NCI-H2107 treated with DMSO at 0.1 percent for 48 hours (cell line): Measurements from ENCODE around the gene NRIP1.
"Not testable (repeated sequence)": the region's sequence is repeated elsewhere in the genome, so short reads cannot be mapped to it uniquely, and the experiment has no call there.

Experiments used
- DNase-seq: peaks from one replicate; lab custom pipeline; 2025; ENCODE audit not compliant: unreplicated experiment; lab: John Stamatoyannopoulos, UW

The NRIP1 gene

DNA sequence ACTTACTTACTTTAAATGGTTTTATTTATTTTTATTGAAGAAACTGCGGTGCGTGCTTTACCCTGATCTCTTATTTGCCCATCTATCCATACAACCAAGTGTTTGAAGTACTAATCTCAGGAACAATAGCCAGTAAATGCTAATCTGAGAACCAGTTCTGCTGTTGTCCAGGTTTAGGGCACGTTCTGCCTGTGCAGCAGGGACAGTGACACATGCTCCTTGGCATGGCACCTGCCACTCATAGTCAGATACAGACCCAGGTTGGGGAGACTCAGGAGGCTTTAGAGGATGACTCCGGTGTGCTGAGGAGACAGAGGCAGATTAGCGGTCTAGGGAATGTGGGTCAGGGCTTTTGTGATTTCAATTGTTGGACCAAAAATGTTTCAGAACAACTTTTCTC is 83.6 kb downstream of the NRIP1 start:
- no peak for DNase-seq

DNA sequence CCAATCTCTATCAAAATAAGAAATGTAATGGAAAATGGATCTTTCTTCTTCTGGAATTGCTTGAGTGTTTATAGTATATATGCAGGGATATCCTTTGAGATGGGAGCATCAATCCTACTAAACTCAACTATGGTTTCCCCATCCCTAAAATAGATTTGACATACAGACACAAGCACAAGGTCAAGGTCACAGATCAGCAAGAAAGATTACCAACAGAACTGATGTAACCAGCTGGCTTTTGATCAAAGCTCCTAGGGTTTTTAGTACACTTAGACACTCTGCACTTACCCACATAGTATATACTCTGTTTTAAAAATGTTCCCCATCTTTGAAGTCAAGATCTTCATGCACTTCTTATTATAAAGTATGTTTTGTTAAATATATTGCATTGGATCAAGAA is 85.5 kb downstream of the NRIP1 start:
- DNase-seq: no peak

DNA sequence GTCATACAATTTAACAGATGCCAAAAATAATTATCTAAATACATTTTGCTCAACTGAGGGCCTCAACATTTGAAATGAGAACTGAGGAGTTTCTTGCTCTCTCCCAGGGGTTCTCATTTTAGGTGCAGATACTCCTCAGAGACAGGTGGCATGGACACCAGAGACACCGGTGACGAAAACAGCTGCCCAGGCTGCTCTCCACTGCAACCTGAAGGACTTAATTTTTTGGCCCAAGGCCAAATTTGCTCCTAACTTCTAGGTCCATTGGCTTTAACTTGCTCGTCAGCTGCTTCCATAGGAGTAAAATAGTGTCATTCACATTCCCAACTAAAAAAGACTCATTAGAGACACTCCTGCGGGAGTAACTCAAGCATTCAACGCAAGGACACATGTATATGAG is 87.0 kb downstream of the NRIP1 start:
- DNase-seq: peak; percentile 78

DNA sequence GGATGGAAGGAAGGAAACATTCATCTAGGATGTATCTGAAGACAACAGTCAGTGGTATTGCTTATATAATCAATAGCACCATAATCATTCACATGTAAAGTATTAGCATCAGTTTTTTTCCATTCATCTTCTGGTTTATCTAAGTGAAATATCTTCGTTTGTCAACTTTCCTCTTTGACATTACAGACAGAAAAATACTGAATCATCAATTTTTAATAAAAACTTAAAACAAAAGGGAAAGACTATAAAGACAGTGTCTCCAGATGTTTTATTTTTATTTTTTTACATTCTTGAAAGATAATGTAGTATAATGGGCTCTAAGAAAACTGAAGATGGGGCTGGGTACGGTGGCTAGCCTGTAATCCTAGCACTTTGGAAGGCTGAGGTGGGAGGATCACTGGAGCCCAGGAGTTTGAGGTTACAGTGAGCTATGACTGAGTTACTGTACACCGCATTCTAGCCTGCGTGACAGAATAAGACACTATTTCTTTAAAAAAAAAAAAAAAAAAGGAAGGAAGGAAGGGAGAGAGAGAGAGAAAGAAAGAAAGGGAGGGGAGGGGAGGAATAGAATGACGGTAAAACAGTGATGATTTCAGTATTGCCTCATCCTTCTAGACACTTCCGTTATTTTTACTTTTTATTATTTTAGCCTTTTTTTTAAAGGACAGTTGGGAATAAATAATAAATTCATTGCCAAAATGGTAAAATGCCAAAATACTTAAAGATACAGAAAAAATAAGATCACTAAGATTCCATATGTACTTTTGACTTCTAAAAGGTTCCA is 89.5 kb downstream of the NRIP1 start:
- DNase-seq: no peak

DNA sequence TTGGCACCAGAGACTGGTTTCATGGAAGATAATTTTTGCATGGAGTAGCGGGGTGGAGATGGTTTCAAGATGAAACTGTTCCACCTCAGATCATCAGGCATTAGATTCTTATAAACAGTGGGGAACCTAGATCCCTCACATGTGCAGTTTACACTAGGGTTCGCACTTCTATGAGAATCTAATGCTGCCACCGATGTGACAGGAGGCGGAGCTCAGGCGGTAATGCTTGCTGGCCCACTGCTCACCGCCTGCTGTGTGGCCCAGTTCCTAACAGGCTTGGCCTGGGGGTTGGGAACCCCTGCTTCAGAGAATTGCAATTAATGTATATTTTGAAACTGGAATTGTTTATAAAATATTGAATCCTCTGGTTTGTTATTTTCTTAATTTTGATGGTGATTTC is 92.1 kb downstream of the NRIP1 start:
- no peak for DNase-seq

DNA sequence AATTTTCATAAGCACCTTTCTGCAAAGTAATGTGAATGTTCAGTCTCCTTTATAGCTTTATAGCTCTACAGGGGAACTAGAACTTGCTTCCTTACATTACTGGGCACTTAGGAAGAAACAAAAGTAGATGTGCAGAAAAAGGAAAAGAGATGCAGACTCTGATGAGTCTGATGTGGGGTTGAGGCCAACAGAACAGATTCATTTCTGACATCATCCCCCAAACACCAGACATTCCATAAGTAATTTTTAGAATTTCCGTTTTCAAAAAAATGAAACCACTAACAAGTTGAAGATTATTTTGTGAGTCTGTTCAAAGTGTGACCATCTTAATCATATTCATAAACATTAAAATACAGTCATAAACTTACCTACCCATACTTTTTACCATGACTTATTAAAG is 96.0 kb downstream of the NRIP1 start:
- no peak for DNase-seq

DNA sequence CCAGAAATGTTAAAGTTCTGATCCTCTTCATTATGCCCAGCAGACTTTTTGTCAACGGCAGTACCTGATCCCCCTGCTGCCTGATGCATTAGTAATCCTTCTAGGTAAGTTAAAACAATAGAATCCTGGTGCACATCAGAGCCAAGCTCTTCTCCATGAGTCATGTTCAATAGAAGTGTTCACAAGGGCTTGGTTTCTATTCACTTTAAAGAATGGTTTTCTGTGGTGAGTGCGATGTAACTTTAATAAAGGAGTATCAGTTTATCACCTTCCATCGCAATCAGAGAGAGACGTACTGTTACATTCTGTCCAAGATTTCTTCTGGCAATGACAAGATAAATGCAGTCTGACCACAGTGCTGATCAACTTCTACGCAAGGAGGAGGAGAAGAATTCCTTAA is 96.8 kb downstream of the NRIP1 start:
- DNase-seq: no peak

DNA sequence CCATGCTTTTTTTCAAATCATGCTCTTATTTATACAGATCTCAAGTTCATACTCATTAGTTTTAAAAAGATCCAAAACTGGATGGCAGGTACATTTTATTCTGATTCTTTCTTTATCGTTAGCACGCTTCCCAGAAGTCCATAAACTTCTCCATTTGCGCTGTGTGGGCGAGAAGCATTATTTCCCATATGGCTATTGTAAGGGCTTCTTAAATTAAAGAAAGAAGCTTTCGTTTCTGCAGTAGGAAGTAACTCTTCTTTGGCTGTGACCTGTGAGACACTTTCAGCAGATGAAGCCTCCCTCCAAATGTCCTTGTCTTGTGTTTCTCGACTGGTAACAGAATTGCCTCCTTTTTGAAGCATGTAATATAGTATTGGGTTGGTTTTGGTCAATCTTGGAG is 100.2 kb downstream of the NRIP1 start:
- no peak for DNase-seq

DNA sequence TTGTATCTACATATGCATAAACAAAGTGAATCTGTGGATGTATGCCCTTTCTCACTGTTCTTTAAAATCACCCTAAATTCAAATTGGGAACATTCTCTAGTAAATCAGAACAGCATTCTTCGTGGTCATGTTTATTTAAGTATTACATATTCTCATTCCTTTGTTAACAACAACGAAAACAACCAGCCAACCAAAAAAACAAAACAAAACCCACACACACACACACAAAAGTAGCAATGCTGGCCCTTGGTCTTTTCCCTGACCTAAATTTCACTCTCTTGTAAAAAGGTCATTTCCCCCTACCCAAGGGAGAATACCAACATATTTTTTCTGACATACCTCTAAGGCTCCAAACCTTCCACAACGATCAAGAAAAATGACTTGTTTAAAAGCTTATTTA is 102.6 kb downstream of the NRIP1 start:
- DNase-seq: no peak

DNA sequence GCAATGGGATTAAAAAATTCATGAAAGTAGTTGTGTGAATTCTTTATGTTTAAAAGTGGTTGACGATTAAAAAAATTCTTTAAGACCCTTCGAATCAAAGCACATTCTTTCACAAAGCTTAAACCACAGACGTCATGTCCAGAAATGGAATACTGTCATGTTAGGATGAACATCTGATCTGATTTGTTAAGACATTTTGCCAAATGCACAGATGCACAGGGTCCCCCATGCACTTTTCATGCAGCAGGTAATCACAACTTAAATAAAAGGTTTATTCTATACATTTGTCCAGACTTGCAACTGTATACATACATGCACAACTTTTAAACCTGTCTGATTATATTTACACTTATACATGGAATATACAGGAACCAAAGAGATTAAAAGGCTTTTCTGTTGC is 103.3 kb downstream of the NRIP1 start:
- DNase-seq: no peak

DNA sequence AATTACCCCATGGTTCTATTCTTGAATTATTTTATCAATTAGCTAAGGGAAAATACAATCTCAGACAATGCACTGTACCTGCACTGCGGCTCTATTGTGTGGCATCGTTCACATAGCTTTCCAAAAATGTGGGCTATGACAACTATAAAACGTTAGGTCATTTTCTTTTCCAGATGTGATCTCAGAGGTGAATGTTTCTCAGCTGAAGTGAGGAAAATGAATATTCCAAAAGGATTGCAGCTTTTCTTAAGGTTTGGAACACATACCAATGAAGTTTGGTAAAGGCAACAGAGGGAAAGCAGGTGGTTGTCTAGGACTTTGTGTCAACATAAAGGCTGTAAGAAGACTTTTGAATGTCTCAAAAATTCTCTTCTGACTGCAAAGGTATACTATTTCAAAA is 105.5 kb downstream of the NRIP1 start:
- DNase-seq: no peak

DNA sequence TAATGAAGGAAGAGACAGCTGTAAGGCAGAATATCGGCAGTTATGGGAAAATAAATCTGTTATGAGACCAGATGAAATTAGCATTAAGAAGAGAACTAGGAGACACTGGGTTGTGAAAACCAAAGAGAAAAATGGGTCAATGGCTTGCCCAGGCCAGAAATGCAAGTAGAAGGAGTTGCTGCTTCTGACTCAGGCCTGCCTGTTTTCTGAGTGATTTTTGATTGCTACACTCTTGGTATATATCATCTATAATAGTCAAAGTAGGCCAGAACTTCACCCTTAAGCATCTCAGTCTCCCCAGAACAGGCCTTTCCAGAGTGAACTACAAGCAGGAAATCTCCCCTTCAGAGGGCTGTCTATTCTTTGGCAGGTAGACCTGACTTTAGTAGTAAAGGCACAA is 107.0 kb downstream of the NRIP1 start:
- DNase-seq: no peak

DNA sequence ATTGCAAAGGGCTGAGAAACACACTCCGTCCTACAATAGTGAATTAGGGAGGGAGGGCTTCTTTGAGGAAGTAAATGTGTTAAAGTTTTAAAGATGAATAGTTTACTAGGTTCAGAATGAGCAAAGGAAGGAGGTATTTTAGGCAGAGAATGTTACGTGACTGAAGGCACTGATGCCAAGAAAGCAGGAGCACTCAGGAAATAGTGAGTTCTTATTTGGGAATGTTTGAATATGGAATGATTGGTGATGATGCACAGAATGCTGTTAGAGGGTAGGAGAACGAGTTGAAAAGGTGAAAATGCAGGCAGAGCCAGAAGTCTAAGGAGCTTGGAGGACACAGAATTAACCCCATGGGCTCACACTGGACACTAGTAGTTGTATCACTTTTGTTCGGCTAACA is 108.0 kb downstream of the NRIP1 start:
- DNase-seq: no peak

DNA sequence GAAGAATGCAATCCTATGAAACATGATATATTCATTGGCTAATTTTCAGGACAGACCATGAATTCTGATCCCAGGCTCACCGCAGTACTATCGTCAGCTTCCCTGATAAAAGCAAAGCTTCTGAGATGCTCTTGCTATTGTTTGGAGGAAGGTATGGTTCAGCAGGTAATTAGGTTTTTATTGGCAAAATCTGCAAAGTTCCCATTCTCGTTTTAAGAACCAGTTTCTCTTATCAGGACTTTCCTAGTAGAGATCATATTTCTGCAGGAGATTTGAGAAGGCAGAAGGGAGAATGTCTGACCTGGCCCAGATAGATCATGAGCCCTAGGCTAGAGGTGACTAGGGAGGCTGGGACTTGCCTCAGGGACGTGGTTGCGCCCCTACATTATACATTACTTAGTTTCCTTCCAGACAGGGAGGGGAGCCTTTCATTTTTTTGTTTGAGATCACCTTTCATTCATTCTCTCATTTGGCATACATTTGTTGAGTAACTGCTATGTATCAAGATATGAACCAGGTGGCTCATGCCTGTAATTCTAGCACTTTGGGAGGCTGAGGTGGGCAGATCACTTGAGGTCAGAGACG is 108.8 kb downstream of the NRIP1 start:
- DNase-seq: no peak

DNA sequence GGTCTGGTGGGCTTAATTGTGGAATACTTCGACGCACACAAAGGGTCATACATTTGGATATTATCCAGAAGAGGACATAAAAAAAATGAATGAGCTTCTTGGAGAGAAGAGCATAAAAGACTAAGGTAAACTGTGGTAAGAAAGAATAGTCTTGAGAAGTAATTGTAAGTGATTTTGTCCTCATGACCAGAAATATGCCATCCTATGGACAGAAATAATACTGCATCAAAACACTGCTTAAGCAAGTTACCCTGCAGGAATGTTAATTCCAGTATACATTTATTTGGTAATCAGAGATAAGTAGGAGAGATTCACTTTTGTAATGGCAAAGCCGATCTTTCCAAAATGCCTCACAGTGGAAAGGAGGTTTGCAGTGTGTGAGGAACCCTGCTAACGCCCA is 111.9 kb downstream of the NRIP1 start:
- no peak for DNase-seq

DNA sequence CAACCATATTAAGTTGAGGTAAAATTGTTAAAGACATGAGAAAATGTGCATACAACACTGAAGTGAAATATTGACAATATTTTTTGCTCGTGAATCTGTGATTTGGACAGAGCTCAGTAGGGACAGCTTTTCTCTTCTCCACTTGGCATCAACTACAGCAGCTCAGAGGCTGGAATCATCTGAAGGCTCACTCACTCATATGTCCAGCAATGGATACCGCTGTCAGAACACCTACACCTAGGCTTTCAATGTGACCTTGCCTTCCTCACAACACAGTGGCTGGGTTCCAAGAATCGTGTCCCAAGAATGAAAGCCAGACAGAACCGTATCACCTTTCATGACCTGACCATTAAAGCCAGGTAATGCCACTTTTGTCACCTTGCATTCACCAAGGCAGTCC is 115.2 kb downstream of the NRIP1 start:
- no peak for DNase-seq

DNA sequence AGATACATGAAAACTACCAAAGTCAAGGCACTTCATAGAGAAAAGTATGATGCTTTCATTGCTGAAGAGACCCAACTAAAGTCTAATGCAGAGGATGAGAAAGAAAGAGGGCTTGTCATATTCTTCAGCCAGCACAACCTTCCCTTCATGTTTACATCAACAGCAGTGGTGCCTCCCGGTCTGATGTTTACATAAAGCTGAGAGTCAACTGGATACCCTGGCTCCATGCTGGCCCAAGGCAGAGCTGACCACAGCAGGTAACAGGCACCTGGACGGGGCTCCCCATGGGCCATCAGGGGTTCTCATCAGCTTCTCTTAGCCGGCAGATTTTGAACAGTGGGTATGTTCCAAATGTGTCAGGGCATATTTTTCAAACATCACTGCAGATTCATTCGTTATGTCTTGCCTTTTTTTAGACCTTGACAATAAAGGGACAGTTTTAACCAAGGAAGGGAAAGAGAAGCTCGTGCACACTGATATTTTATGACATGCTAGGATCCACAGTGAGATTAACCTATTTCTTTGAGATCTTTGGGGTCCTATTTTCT is 117.1 kb downstream of the NRIP1 start:
- DNase-seq: no peak

DNA sequence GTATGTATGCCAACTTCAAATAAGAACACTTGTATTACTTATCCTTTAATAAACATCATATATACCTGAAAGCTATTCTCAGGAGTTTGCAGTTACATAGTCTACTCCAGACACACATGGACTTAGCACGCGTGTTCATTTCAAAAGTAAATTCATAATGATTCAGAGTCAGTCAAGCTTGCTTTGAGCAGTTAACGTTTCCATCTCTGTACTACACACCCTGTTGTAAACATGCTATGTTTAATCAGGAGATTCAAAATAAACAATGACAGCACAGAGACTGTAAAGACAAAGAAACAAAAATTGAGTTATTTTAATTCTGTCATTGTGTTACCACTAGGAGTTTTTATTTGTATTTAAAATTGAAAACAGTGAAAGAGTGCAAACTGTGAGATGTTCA is 119.6 kb downstream of the NRIP1 start:
- no peak for DNase-seq

DNA sequence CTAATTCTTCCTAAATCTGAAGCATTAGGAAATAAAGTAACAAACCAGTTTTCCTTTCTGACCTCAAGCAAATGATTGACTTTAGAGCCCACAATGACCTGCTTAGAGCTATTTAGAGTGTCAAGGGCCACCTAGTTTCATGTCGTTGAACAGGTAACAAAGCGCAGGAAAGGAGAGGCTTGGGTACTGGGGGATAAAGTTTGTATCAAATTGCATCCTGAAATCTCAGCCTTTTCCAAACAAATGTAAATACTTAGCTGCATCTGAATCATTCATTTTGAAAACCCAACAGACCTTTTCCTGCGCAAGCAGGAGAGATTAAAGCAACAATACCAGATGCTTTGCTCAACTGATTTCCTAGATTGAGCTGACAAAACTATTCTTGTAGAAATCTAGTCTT is 121.2 kb downstream of the NRIP1 start:
- no peak for DNase-seq

DNA sequence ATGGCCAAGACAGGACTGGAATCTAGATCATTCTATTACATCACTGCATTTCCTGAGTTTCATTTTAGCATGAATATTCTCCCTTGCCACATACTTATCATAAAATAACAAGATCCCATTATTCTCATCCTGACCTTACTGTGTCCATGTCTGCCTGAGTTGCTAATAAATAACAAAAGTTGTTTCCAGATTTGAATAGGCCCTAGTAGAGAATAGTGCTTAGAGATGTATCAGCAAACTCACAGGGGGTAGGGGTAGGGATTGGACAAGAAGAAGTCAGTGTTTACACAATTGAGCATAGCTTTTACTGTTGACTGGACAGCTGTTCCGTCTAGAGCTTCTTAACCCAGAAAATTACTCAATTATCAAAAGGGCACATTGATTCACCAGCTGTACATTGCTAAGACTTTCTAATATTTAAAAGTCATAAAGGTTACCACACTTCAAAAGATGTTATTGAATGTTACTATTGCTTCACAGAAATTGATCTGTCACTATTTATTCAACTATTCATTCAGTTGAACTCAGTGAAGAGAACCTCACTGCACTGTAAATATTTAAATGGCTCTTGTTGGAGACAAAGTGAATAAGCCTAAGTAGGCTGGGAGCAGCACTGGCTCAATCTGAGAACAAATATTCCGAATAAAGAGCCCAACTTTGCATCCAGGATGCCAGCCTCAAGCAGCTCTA is 121.9 kb downstream of the NRIP1 start:
- DNase-seq: no peak

DNA sequence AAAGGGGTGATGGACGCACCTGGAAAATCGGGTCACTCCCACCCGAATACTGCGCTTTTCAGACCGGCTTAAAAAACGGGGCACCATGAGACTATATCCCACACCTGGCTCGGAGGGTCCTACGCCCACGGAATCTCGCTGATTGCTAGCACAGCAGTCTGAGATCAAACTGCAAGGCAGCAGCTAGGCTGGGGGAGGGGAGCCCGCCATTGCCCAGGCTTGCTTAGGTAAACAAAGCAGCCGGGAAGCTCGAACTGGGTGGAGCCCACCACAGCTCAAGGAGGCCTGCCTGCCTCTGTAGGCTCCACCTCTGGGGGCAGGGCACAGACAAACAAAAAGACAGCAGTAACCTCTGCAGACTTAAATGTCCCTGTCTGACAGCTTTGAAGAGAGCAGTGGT is 137.5 kb downstream of the NRIP1 start:
- not testable (repeated sequence) for DNase-seq

DNA sequence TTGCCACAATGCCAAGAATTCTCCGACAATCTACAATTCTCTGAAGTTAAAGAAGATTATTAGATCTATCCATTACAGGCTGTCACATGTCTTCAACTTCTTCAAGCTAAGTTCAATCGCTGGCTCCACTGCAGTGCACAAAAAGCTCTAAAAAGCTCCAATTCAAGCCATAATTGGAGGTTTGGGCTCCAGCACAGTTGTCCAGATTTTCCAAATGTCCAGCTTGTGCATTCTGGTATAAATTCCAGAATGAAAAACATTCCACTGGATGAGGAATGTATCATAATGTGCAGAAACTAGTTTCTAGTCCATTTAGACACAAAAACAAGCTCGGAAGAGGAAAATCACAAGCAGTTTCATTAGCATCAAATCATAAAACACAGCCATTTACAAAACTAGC is 138.6 kb downstream of the NRIP1 start:
- DNase-seq: no peak
